GM23338 (cell line): ENCODE data around the gene NLK.

Source experiments
- EZH2 ChIP-seq: fragments of 200-600 bp; sonication (generic); IDR thresholded peaks from one replicate; pipeline ENCODE4 v1.8.0; 2017; ENCODE audit warnings: antibody characterized with exemption, mild to moderate bottlenecking, low read depth; ENCODE audit not compliant: unreplicated experiment
- TF ChIP-seq, protein P1 (sequence below), 2 experiments: fragments of 200-600 bp in 1 of 2; sonication (generic) in 1 of 2; conservative IDR thresholded peaks; 2 replicates each; pipeline versions ENCODE4 v1.5.1 to v1.6.1; 2016 to 2017; ENCODE audit warnings: antibody characterized with exemption in 2 of 2, low read depth in 2 of 2, mild to moderate bottlenecking in 2 of 2, moderate library complexity in 1 of 2

- TF ChIP-seq, protein P1, sequence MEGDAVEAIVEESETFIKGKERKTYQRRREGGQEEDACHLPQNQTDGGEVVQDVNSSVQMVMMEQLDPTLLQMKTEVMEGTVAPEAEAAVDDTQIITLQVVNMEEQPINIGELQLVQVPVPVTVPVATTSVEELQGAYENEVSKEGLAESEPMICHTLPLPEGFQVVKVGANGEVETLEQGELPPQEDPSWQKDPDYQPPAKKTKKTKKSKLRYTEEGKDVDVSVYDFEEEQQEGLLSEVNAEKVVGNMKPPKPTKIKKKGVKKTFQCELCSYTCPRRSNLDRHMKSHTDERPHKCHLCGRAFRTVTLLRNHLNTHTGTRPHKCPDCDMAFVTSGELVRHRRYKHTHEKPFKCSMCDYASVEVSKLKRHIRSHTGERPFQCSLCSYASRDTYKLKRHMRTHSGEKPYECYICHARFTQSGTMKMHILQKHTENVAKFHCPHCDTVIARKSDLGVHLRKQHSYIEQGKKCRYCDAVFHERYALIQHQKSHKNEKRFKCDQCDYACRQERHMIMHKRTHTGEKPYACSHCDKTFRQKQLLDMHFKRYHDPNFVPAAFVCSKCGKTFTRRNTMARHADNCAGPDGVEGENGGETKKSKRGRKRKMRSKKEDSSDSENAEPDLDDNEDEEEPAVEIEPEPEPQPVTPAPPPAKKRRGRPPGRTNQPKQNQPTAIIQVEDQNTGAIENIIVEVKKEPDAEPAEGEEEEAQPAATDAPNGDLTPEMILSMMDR (conservative IDR thresholded peaks at IDR 0.05; ENCODE audit: low read depth in 2 of 2), result no peak
- TF ChIP-seq EZH2, result no peak
These were observed 15.3 kb downstream of the NLK start for GRCh38 chr17:28057731-28058246.
